Large intestine (tissue), 3 donors: Measurements from ENCODE around the gene RBM38. TPM values are rescaled to one million over a fixed set of nuclear protein-coding genes. Genes with fewer than 3 reads are reported as not detected.
"Not testable (repeated sequence)": the region's sequence is repeated elsewhere in the genome, so short reads cannot be mapped to it uniquely, and the experiment has no call there.

ENCODE experiments used
- DNase-seq, 2 donors: peaks; one replicate each; pipeline versions ENCODE4 v3.0.0 to v3.0.0-alpha.2; 2013
- H3K27ac ChIP-seq: one replicate; pipeline ENCODE4 v1.5.1; 2013; ENCODE audit warnings: low read length
- H3K27me3 ChIP-seq: 2 replicates; pipeline ENCODE4 v1.6.1; 2013; ENCODE audit warnings: low read length; ENCODE audit not compliant: control insufficient read depth, insufficient read depth
- H3K36me3 ChIP-seq: 2 replicates; pipeline ENCODE4 v1.6.1; 2013; ENCODE audit warnings: low read length; ENCODE audit not compliant: control insufficient read depth, insufficient read depth
- H3K4me1 ChIP-seq: one replicate; pipeline ENCODE4 v1.6.1; 2013; ENCODE audit warnings: low read length; ENCODE audit not compliant: control insufficient read depth, insufficient read depth
- H3K4me3 ChIP-seq: one replicate; pipeline ENCODE4 v1.5.1; 2013; ENCODE audit warnings: low read length
- H3K9me3 ChIP-seq: one replicate; pipeline ENCODE4 v1.6.1; 2013; ENCODE audit warnings: mild to moderate bottlenecking, low read depth, low read length, moderate library complexity; ENCODE audit not compliant: control insufficient read depth
- WGBS: methylation state at CpG from one replicate; pipeline ENCODE4 v1.1.5; 2013; ENCODE audit warnings: low lambda C conversion rate; ENCODE audit not compliant: insufficient coverage; 5-methylcytosine and 5-hydroxymethylcytosine counted together
- polyA plus RNA-seq: library from polyadenylated mRNA; unstranded; fragments of 120-200 nt; gene quantifications from one replicate; pipeline ENCODE4 v1.2.1, GENCODE V29; 2013

RBM38 gene
- polyA plus RNA-seq, 1 donor, result 19.7 TPM

GRCh38 chr20:57350726-57351041 is 40.5 kb upstream of the RBM38 start:
- no CpG with 5 or more reads among the region's 24 CpGs for WGBS
- Histone ChIP-seq H3K27ac (peak overlapping the region; percentile 65), H3K36me3 (peaks cover 25% of the 10 kb centered on the region), H3K4me3 (peak overlapping the region; percentile 79)
- DNase-seq, H3K9me3 ChIP-seq, H3K27me3 ChIP-seq, H3K4me1 ChIP-seq: not testable (repeated sequence)

GRCh38 chr20:57351042-57351783 is 40.0 kb upstream of the RBM38 start, which contains the start of gene RAE1:
RAE1 (plus strand) TSS chr20:57351255; CDS start chr20:57354039, 2,784 bp downstream.
- peaks cover 8% of the 10 kb centered on the region for H3K4me1 ChIP-seq
- peak; percentile 91 to 94 for DNase-seq
- WGBS, result no CpG with 5 or more reads among the region's 64 CpGs

DNA sequence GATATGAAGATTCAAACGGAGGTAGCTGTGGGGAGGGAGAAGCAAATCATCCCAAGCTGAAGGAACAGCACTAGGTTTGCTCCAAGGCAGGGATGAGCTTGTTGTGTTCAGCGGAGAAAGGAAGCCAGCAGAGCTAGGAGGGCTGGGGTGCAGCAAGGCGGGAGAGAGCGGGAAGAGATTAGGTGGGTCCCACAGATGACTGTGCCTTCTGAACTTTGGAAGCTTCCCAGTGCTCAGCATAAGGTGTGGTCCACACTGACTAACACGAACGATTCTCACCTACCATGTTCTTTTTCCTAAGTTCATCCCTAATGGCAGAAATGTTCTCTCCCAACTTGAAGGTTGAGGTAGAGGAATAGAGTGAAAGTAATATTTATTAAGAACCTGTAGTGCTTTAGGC is 38.9 kb upstream of the RBM38 start:
- Histone ChIP-seq H3K36me3 (peaks cover 38% of the 10 kb centered on the region), H3K9me3 (no peaks in the 10 kb centered on the region), H3K4me3 (no peak overlapping the region), H3K4me1 (peaks cover 8% of the 10 kb centered on the region), H3K27ac (no peak overlapping the region), H3K27me3 (peaks cover 2% of the 10 kb centered on the region)
- no peak for DNase-seq
- no CpG with 5 or more reads among the region's 6 CpGs for WGBS

More at GRCh38 chr20:57351042-57351783, 40.0 kb upstream of the RBM38 start, which contains the start of gene RAE1:
- Histone ChIP-seq H3K36me3 (peaks cover 28% of the 10 kb centered on the region), H3K9me3 (no peaks in the 10 kb centered on the region), H3K4me3 (peak within 1 kb of the TSS; percentile 79), H3K27me3 (peaks cover 2% of the 10 kb centered on the region), H3K27ac (peak within 1 kb of the TSS; percentile 65)

GRCh38 chr20:57353351-57353750 is 37.8 kb upstream of the RBM38 start:
- Histone ChIP-seq H3K27me3 (peaks cover 2% of the 10 kb centered on the region), H3K9me3 (no peaks in the 10 kb centered on the region), H3K4me3 (no peak overlapping the region), H3K27ac (no peak overlapping the region), H3K36me3 (peaks cover 38% of the 10 kb centered on the region), H3K4me1 (peaks cover 8% of the 10 kb centered on the region)
- no peak for DNase-seq
- WGBS, result 96% methylated on average over 7 of the region's 9 CpGs

DNA sequence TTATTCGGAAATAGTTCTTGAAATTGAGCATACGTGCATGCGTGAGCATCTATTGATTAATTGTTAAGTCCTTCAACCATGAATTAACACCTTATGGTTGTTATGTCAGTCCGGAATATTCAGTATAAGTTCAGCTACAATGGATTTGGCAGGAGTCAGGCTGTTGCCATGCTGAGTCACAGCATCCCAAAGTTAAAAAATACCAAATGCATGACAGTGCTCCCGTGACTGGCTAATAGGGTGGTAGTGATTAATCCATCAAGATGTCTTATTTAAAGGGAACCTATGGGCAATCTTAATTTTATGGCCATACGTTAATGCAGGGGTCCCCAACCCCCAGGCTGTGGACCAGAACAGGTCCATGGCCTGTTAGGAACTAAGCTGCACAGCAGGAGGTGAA is 29.7 kb upstream of the RBM38 start:
- Histone ChIP-seq H3K4me3 (no peak overlapping the region), H3K9me3 (no peaks in the 10 kb centered on the region), H3K36me3 (peaks cover 44% of the 10 kb centered on the region), H3K27ac (no peak overlapping the region), H3K27me3 (no peaks in the 10 kb centered on the region), H3K4me1 (no peaks in the 10 kb centered on the region)
- no peak for DNase-seq
- no CpG with 5 or more reads among the region's 6 CpGs for WGBS

DNA sequence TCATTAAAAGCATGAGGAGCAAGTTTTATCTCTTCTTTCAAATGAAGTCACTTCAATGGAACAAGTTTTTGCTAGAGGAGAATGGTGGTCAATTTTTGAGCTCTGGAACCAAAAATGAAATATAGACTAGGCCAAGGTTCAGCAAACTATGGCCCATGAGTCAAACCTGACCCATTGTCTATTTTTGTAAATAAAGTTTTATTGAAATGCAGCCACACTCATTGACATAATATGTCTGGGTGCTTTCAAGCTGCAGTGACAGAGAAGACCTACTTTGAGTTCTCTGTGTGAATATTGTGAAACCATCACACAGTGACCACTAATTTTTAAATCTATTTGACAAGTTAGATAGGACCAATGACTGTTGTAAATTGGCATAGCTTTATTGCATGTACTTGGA is 26.7 kb upstream of the RBM38 start:
- Histone ChIP-seq H3K4me3 (no peak overlapping the region), H3K4me1 (no peaks in the 10 kb centered on the region), H3K27me3 (no peaks in the 10 kb centered on the region), H3K27ac (no peak overlapping the region), H3K36me3 (peaks cover 62% of the 10 kb centered on the region), H3K9me3 (no peaks in the 10 kb centered on the region)
- no peak for DNase-seq

DNA sequence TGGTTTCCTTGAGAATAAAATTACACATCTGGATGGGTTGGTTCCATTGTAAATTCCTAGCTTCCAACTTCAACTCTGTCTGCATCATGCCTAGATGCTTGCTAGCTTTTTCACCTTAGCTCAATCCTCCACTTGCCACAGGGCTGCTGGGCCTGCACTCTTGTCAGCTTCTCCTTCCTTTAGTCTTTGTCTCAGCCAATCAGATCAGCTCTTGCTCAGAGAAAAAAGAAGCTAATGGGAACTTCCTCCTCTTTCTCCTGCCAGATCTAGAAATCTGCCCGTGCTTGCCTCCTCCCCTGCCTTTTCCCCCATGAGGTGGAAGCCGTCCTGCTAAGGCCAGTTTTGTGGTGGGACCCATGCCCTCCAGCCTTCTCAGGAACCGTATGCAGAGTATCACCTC is 21.6 kb upstream of the RBM38 start:
- Histone ChIP-seq H3K4me3 (no peak overlapping the region), H3K4me1 (no peaks in the 10 kb centered on the region), H3K36me3 (peaks cover 88% of the 10 kb centered on the region), H3K9me3 (no peaks in the 10 kb centered on the region), H3K27me3 (no peaks in the 10 kb centered on the region), H3K27ac (no peak overlapping the region)
- no peak for DNase-seq
- no CpG with 5 or more reads among the region's 3 CpGs for WGBS

DNA sequence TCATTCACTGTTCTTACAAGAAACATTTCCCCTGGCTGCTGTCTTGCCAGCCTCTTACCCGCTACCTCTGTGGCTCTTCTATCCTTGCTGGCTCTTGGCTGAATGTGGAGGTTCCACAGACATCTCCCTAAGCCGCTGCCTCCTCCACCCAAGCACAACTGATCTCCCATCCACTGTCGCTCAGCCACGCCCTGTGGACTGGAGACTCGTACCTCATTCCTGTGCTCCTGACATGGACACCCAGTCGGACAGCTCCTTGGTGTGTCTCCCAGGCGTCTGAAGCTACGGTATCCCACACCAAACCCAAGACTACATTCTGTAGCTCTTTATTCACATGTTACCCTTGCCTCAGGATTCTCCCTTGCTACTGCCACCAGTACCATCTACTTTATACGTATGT is 20.9 kb upstream of the RBM38 start:
- Histone ChIP-seq H3K4me1 (no peaks in the 10 kb centered on the region), H3K36me3 (peaks cover 92% of the 10 kb centered on the region), H3K4me3 (no peak overlapping the region), H3K27me3 (no peaks in the 10 kb centered on the region), H3K9me3 (no peaks in the 10 kb centered on the region), H3K27ac (no peak overlapping the region)
- no CpG with 5 or more reads among the region's 9 CpGs for WGBS
- no peak for DNase-seq

GRCh38 chr20:57371363-57371762 is 19.8 kb upstream of the RBM38 start:
- Histone ChIP-seq H3K27ac (no peak overlapping the region), H3K36me3 (peaks cover 93% of the 10 kb centered on the region), H3K27me3 (no peaks in the 10 kb centered on the region), H3K4me3 (no peak overlapping the region), H3K9me3 (no peaks in the 10 kb centered on the region), H3K4me1 (no peaks in the 10 kb centered on the region)
- no peak for DNase-seq
- no CpG with 5 or more reads among the region's 4 CpGs for WGBS

DNA sequence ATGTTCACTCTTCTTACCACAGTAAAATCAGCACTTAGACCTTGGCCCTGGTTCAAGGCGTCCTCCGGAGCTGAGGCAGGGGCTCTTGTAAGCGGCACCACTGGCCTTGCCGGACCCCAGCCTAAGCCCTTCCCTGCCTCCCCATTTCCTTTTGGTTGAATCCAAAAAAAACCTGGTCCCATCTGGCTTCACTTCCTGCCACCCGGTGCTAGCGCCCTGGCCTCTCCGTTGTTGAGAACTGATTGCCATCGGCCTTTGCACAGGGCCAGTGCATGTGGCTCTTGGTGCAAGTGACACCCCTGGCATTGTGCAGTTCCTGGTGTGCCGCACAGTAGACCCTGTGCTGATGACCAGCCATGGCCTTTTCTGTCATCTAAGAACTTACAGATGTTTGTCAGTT is 19.0 kb upstream of the RBM38 start:
- no CpG with 5 or more reads among the region's 9 CpGs for WGBS
- H3K36me3 ChIP-seq, result peaks cover 91% of the 10 kb centered on the region
- H3K9me3 ChIP-seq, result no peaks in the 10 kb centered on the region
- no peak overlapping the region for H3K4me3 ChIP-seq
- H3K4me1 ChIP-seq, result no peaks in the 10 kb centered on the region
- no peak overlapping the region for H3K27ac ChIP-seq
- no peak for DNase-seq
- no peaks in the 10 kb centered on the region for H3K27me3 ChIP-seq
